NCI-H2227 (cell line): ENCODE measurements around the gene FOXO1.
"Not testable (repeated sequence)": the region's sequence is repeated elsewhere in the genome, so short reads cannot be mapped to it uniquely, and the experiment has no call there.

Experiments
- DNase-seq: peaks from one replicate; lab custom pipeline; 2025; ENCODE audit not compliant: unreplicated experiment; lab: John Stamatoyannopoulos, UW

The FOXO1 gene

GRCh38 chr13:40666933-40667621 lies 636 bp upstream of the FOXO1 start:
- DNase-seq, result peak; percentile 33

- DNase-seq, result no peak
These were observed 1.1 kb downstream of the FOXO1 start for GRCh38 chr13:40665126-40666044.

- DNase-seq, result no peak
These were observed 1.9 kb downstream of the FOXO1 start for GRCh38 chr13:40664350-40665125.

GRCh38 chr13:40664100-40664349 lies 2.4 kb downstream of the FOXO1 start:
- DNase-seq, result not testable (repeated sequence)

- no peak for DNase-seq
These were observed 3.6 kb downstream of the FOXO1 start for GRCh38 chr13:40662866-40663265.

- no peak for DNase-seq
These were observed 4.4 kb downstream of the FOXO1 start for GRCh38 chr13:40661875-40662665.

GRCh38 chr13:40660692-40661091 lies 5.7 kb downstream of the FOXO1 start:
- DNase-seq, result no peak

GRCh38 chr13:40660141-40660664 lies 6.2 kb downstream of the FOXO1 start:
- DNase-seq, result no peak

GRCh38 chr13:40657951-40658350 lies 8.5 kb downstream of the FOXO1 start:
- DNase-seq, result no peak

GRCh38 chr13:40657307-40657706 lies 9.1 kb downstream of the FOXO1 start:
- DNase-seq, result no peak

- no peak for DNase-seq
These were observed 10.1 kb downstream of the FOXO1 start for GRCh38 chr13:40656358-40656757.

- no peak for DNase-seq
These were observed 12.7 kb downstream of the FOXO1 start for GRCh38 chr13:40653527-40654318.

GRCh38 chr13:40652588-40652940 lies 13.9 kb downstream of the FOXO1 start:
- DNase-seq, result no peak

- DNase-seq, result no peak
These were observed 14.4 kb downstream of the FOXO1 start for GRCh38 chr13:40651866-40652587.

GRCh38 chr13:40648841-40649240 lies 17.6 kb downstream of the FOXO1 start:
- no peak for DNase-seq

GRCh38 chr13:40648040-40648439 lies 18.4 kb downstream of the FOXO1 start:
- no peak for DNase-seq

GRCh38 chr13:40644838-40645604 lies 21.4 kb downstream of the FOXO1 start:
- no peak for DNase-seq

- no peak for DNase-seq
These were observed 25.5 kb downstream of the FOXO1 start for GRCh38 chr13:40640845-40641458.
